DND-41 (cell line): ENCODE measurements around the gene SUMO3.

Experiments used
- EZH2 ChIP-seq: IDR thresholded peaks from 3 replicates; pipeline ENCODE4 v1.6.1; 2012; ENCODE audit warnings: borderline replicate concordance, low read depth, mild to moderate bottlenecking, moderate library complexity, low read length, inconsistent platforms; ENCODE audit not compliant: severe bottlenecking
- TF ChIP-seq, protein P1 (sequence below): IDR thresholded peaks from 2 replicates; pipeline ENCODE4 v1.5.1; 2012; ENCODE audit warnings: borderline replicate concordance, low read length, moderate library complexity, mild to moderate bottlenecking; ENCODE audit not compliant: poor library complexity, severe bottlenecking; ENCODE audit errors: extremely low read depth

DNA sequence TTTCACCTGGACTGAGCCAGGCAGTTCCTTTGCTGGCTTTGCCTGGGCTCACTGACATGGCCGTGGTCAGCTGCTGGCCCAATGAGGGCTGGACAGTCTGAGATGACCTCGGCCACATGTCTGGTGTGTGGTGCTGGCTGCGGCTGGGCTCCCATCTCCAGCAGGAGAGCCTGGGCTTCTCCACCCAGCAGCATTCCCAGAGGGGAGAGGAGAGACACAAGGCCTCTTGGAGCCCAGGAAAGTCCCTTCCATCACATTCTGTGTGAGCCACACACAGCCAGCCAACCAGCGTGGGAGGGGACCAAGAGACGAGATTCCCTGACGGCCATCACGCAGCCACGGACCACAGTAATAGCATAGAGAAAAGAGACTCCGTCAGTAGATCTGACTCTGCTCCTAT, 21.1 kb upstream of the SUMO3 start:
- TF ChIP-seq, protein P1, sequence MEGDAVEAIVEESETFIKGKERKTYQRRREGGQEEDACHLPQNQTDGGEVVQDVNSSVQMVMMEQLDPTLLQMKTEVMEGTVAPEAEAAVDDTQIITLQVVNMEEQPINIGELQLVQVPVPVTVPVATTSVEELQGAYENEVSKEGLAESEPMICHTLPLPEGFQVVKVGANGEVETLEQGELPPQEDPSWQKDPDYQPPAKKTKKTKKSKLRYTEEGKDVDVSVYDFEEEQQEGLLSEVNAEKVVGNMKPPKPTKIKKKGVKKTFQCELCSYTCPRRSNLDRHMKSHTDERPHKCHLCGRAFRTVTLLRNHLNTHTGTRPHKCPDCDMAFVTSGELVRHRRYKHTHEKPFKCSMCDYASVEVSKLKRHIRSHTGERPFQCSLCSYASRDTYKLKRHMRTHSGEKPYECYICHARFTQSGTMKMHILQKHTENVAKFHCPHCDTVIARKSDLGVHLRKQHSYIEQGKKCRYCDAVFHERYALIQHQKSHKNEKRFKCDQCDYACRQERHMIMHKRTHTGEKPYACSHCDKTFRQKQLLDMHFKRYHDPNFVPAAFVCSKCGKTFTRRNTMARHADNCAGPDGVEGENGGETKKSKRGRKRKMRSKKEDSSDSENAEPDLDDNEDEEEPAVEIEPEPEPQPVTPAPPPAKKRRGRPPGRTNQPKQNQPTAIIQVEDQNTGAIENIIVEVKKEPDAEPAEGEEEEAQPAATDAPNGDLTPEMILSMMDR = no peak
- TF ChIP-seq EZH2 = no peak
